ENCODE results near the gene GRID2IP.

The GRID2IP gene

GRCh38 chr7:6447581-6448199 is 103.6 kb downstream of the GRID2IP start, which contains the start of gene DAGLB:
Gene DAGLB, minus strand, starts transcription at chr7:6447954. Its CDS starts 112 bp downstream, at chr7:6447842.
- peak; percentile 48 for DNase-seq (ENCODE audit: low read depth)

Measured in non-pigmented ciliary epithelial cell (primary cell).